DOHH2 (cell line): Measurements from ENCODE around the gene RUNDC1.

Experiments used
- H3F3A ChIP-seq: fragments of 200-600 bp; sonication (generic), shearing (Covaris generic); 2 replicates; pipeline ENCODE4 v1.6.0; 2016; ENCODE audit warnings: antibody characterized with exemption, mild to moderate bottlenecking; ENCODE audit not compliant: control insufficient read depth, insufficient read depth
- H3K27ac ChIP-seq: fragments of 200-600 bp; sonication (generic); 2 replicates; pipeline ENCODE4 v1.5.1; 2014; ENCODE audit warnings: low read depth, mild to moderate bottlenecking, low read length, moderate library complexity
- H3K27me3 ChIP-seq: fragments of 200-600 bp; sonication (generic); 2 replicates; pipeline ENCODE4 v1.6.1; 2014; ENCODE audit warnings: mild to moderate bottlenecking, low read length, mixed read lengths; ENCODE audit not compliant: control insufficient read depth
- H3K36me3 ChIP-seq: fragments of 200-600 bp; sonication (generic); 2 replicates; pipeline ENCODE4 v1.6.1; 2014; ENCODE audit warnings: mild to moderate bottlenecking, low read length, moderate library complexity, mixed read lengths; ENCODE audit not compliant: control insufficient read depth
- H3K4me1 ChIP-seq: fragments of 200-600 bp; sonication (generic); 2 replicates; pipeline ENCODE4 v1.6.1; 2014; ENCODE audit warnings: mild to moderate bottlenecking, low read length, mixed read lengths; ENCODE audit not compliant: control insufficient read depth
- H3K4me2 ChIP-seq: fragments of 200-600 bp; sonication (generic); 2 replicates; pipeline ENCODE4 v1.6.0; 2014; ENCODE audit warnings: mild to moderate bottlenecking, low read length, moderate library complexity
- H3K4me3 ChIP-seq: fragments of 200-600 bp; sonication (generic); 2 replicates; pipeline ENCODE4 v1.5.1; 2014; ENCODE audit warnings: mild to moderate bottlenecking, low read length, mixed read lengths
- H3K79me2 ChIP-seq: fragments of 200-600 bp; sonication (generic); 2 replicates; pipeline ENCODE4 v1.6.1; 2014; ENCODE audit warnings: mild to moderate bottlenecking, low read length, mixed read lengths; ENCODE audit not compliant: control insufficient read depth
- H3K9me2 ChIP-seq: fragments of 200-600 bp; sonication (generic); replicated peaks from 2 replicates; pipeline ENCODE4 v1.6.1; 2014; ENCODE audit warnings: mild to moderate bottlenecking, low read length, mixed read lengths; ENCODE audit not compliant: control insufficient read depth
- H3K9me3 ChIP-seq: fragments of 200-600 bp; sonication (generic); 2 replicates; pipeline ENCODE4 v1.6.1; 2014; ENCODE audit warnings: antibody characterized with exemption, low read length, mixed read lengths; ENCODE audit not compliant: control insufficient read depth, insufficient read depth
- H4K20me1 ChIP-seq: fragments of 200-600 bp; sonication (generic); 2 replicates; pipeline ENCODE4 v1.6.0; 2014; ENCODE audit warnings: low read depth, mild to moderate bottlenecking, antibody characterized with exemption, low read length, moderate library complexity; ENCODE audit not compliant: control insufficient read depth, insufficient read depth
- EZH2phosphoT487 ChIP-seq: fragments of 200-600 bp; sonication (generic); IDR thresholded peaks from 2 replicates; pipeline ENCODE4 v1.6.1; 2017; ENCODE audit warnings: borderline replicate concordance, mild to moderate bottlenecking, antibody characterized with exemption, low read length, moderate library complexity, mixed read lengths
- TF ChIP-seq, protein P1 (sequence below): fragments of 200-600 bp; sonication (generic); IDR thresholded peaks from one replicate; pipeline ENCODE4 v1.5.1; 2014; ENCODE audit warnings: antibody characterized with exemption, mild to moderate bottlenecking, low read depth, low read length; ENCODE audit not compliant: poor library complexity, severe bottlenecking

Gene RUNDC1

DNA sequence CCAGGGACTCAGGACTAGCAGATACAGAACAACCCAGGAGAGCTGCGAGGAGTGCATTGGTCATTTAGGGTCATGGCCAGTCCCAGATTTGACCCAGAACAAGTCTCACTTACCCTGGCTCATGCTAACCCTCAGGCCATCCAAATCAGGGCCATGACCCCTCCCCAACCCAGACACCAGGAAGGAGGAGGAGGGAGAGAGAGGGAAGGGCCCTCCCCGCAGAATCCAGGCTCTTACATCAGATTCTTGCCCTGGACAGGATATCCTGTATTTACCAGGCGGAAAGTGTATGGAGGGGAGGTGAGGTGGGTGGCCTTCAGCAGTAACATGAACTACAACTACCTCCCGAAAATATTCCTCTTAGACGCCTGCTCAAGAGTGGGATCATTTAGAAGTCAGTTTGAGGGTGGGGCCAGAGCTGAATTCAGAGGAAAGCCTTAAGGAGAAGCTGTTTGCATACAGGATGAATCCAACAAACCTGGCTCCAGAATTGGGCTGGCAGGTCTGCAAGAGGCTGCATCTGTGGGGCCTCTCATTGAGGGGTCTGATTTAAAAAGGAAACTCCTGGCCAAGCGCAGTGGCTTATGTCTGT, 39.8 kb downstream of the RUNDC1 start:
- no peak for TF ChIP-seq EZH2phosphoT487
- TF ChIP-seq, protein P1, sequence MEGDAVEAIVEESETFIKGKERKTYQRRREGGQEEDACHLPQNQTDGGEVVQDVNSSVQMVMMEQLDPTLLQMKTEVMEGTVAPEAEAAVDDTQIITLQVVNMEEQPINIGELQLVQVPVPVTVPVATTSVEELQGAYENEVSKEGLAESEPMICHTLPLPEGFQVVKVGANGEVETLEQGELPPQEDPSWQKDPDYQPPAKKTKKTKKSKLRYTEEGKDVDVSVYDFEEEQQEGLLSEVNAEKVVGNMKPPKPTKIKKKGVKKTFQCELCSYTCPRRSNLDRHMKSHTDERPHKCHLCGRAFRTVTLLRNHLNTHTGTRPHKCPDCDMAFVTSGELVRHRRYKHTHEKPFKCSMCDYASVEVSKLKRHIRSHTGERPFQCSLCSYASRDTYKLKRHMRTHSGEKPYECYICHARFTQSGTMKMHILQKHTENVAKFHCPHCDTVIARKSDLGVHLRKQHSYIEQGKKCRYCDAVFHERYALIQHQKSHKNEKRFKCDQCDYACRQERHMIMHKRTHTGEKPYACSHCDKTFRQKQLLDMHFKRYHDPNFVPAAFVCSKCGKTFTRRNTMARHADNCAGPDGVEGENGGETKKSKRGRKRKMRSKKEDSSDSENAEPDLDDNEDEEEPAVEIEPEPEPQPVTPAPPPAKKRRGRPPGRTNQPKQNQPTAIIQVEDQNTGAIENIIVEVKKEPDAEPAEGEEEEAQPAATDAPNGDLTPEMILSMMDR = no peak
- Histone ChIP-seq H3K4me3 (no peak overlapping the region), H3K4me2 (no peak overlapping the region), H3K79me2 (no peaks in the 10 kb centered on the region), H3K36me3 (no peaks in the 10 kb centered on the region), H4K20me1 (no peaks in the 10 kb centered on the region), H3K9me2 (no peaks in the 10 kb centered on the region), H3K4me1 (peaks cover 15% of the 10 kb centered on the region), H3F3A (peaks cover 5% of the 10 kb centered on the region), H3K27me3 (peaks cover 4% of the 10 kb centered on the region), H3K27ac (no peak overlapping the region), H3K9me3 (no peaks in the 10 kb centered on the region)

GRCh38 chr17:43020789-43021740, 40.7 kb downstream of the RUNDC1 start:
- Histone ChIP-seq H4K20me1 (no peaks in the 10 kb centered on the region), H3K27ac (no peak overlapping the region), H3K79me2 (no peaks in the 10 kb centered on the region), H3K36me3 (no peaks in the 10 kb centered on the region), H3K4me3 (peak overlapping the region; percentile 92), H3K4me1 (peaks cover 18% of the 10 kb centered on the region), H3K9me2 (no peaks in the 10 kb centered on the region), H3K9me3 (no peaks in the 10 kb centered on the region), H3K4me2 (peak overlapping the region; percentile 98), H3K27me3 (peaks cover 11% of the 10 kb centered on the region), H3F3A (peaks cover 5% of the 10 kb centered on the region)
- no peak for TF ChIP-seq EZH2phosphoT487
- TF ChIP-seq, protein P1 = no peak

DNA sequence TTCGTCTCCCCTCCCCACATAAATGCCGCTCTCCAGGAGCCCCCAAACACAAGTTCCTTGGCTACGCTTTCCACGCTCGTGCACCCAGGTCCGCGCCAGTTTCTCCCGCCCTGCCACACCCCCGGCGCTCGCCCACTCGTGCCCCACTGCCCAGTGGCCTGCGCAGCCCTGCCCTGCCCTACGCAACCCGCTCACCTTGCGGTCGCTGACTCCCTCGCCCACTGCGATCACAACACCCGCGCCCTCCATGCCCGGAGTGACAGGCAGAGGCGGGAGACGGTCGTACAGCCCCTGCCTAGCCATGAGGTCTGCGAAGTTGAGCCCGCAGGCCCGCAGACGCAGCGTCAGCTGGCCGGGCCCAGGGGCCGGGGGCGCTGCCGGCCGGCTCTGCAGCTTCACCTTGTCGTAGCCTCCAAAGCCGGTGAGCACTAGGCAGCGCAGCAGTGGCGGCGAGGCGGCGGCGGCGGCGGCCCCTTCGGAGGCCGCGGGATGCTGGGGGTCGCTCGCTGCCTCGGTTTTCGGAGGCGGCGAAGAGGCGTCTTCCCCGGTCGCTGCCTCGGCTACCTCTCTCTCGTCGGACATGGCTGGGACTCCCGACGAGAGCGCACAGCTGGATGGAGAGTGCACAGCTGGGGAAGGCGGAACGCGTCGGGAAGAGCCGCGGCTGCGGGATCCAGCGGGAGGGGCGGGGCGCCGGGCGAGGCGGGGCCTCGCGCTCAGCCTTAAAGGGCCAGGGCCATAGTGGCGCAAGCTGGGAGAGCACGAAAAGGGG, 41.6 kb downstream of the RUNDC1 start, which contains the start of gene VAT1:
Gene VAT1 (minus strand): TSS at position 645 of the 772 bp plus-strand sequence. CDS start 63 bp downstream, at position 582.
- Histone ChIP-seq H3K4me3 (peak within 1 kb of the TSS; percentile 92), H3K9me3 (no peaks in the 10 kb centered on the region), H3K79me2 (no peaks in the 10 kb centered on the region), H4K20me1 (no peaks in the 10 kb centered on the region), H3K4me2 (peak within 1 kb of the TSS; percentile 98), H3K36me3 (no peaks in the 10 kb centered on the region), H3K4me1 (peaks cover 18% of the 10 kb centered on the region), H3K27me3 (peaks cover 11% of the 10 kb centered on the region), H3K9me2 (no peaks in the 10 kb centered on the region), H3F3A (peaks cover 5% of the 10 kb centered on the region), H3K27ac (no peak within 1 kb of the TSS)
- TF ChIP-seq EZH2phosphoT487 = no peak
- TF ChIP-seq, protein P1 = no peak
